Coronary artery (tissue), 2 donors: ENCODE measurements around the gene PTPRZ1.

Source experiments
- DNase-seq: peaks from one replicate; pipeline ENCODE4 v3.0.0-alpha.2; 2017; ENCODE audit warnings: low spot score
- H3K27ac ChIP-seq, 2 donors: fragments of 200-600 bp; sonication (generic); one replicate each; pipeline ENCODE4 v1.5.1; 2016 to 2019
- H3K4me3 ChIP-seq: fragments of 200-600 bp; sonication (generic); 2 replicates; pipeline ENCODE4 v1.5.1; 2016; ENCODE audit warnings: mild to moderate bottlenecking, moderate library complexity
- TF ChIP-seq, protein P1 (sequence below): fragments of 200-600 bp; sonication (generic); IDR thresholded peaks from one replicate; pipeline ENCODE4 v1.5.1; 2019; ENCODE audit warnings: antibody characterized with exemption

PTPRZ1 gene

DNA sequence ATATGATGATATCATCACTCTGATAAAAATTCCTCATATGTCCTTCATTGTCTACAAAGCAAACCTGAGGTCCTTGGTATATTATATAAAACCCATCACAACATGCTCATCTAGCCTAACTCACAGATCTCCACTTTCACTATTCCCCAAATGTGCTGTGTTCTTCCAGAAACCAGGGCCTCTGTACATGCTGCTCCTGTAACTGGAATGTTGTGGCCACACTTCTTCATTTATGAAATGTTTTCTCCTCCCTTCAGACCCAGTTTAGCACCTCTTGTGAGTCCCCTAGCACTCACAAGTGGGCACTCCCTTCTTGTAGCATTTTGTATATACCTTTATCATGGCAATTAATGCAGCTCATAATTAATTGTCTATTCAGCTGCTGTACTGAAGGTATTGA lies 209.2 kb downstream of the PTPRZ1 start:
- TF ChIP-seq, protein P1, sequence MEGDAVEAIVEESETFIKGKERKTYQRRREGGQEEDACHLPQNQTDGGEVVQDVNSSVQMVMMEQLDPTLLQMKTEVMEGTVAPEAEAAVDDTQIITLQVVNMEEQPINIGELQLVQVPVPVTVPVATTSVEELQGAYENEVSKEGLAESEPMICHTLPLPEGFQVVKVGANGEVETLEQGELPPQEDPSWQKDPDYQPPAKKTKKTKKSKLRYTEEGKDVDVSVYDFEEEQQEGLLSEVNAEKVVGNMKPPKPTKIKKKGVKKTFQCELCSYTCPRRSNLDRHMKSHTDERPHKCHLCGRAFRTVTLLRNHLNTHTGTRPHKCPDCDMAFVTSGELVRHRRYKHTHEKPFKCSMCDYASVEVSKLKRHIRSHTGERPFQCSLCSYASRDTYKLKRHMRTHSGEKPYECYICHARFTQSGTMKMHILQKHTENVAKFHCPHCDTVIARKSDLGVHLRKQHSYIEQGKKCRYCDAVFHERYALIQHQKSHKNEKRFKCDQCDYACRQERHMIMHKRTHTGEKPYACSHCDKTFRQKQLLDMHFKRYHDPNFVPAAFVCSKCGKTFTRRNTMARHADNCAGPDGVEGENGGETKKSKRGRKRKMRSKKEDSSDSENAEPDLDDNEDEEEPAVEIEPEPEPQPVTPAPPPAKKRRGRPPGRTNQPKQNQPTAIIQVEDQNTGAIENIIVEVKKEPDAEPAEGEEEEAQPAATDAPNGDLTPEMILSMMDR: no peak
- no peak overlapping the region for H3K4me3 ChIP-seq
- H3K27ac ChIP-seq: no peak overlapping the region
- no peak for DNase-seq

DNA sequence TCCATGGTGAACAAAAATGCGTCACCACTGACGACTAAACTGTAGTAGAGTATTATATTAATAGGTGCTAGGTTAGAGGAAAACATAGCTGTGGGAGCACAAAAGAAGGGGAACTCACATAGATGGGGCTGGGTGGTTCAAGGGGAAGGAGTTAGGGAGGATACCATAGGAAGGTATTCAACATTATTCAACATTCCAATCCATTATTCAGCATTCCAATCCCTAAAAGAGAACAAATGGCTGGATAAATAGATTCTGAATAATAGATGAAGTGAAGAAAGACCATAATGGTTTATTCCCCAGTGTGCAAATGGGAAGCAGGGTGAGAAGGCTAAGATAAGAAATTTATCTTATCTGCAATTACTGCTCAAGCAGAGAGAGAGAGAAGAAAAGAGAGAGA lies 209.7 kb downstream of the PTPRZ1 start:
- no peak for DNase-seq
- no peak overlapping the region for H3K27ac ChIP-seq
- TF ChIP-seq, protein P1: no peak
- H3K4me3 ChIP-seq: no peak overlapping the region

DNA sequence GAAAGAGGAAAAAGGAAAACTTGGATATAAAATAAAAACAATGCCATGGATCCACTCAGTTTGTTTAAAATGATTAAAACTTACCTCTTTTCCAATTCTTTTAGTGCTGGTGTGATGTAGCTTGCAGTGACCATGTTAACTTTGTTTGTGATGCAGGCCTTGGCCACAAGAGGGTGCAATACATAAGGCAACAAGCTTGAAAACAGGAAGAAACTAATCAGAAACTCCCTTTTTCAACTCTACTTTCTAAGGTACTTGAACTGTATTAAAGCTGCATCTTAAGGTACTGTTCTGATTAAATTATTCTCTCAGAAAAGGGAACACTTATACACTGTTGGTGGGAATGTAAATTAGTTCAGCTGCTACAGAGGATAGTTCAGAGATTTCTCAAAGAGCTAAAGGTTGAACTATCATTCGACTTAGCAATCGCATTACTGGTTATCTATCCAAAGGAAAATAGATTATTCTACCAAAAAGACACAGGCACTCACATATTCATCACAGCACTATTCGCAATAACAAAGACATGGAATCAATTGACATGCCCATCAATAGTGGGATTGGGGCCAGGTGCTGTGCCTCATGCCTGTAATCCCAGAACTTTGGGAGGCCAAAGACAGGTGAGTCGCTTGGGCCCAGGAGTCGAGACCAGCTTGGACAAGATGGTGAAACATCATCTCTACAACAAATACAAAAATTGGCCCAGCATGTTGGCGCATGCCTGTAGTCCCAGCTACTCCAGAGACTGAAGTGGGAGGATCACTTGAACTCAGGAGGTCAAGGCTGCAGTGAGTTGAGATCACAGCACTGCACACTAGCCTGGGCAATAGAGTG lies 220.2 kb downstream of the PTPRZ1 start:
- Histone ChIP-seq H3K4me3 (no peak overlapping the region), H3K27ac (no peak overlapping the region)
- TF ChIP-seq, protein P1: peak; percentile 57
- DNase-seq: no peak

DNA sequence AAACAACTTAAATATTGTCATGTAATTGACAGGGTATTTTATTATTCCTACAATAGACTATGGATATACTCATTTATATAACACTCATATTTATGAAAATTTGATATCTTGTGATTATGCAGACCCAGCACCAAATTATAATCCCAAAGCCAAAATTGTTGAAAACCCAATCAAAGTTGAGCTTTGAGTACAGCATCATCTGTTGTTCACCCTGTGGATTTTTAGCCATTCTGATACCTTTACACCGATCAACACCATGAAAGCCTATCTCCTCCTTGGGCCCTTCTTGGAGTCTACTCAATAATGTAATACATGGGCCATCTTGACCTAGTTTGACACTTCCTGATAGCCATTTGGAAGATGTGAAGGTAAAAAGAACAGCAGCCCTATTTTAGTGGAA lies 221.6 kb downstream of the PTPRZ1 start:
- TF ChIP-seq, protein P1: no peak
- H3K4me3 ChIP-seq: no peak overlapping the region
- DNase-seq: no peak
- H3K27ac ChIP-seq: no peak overlapping the region

DNA sequence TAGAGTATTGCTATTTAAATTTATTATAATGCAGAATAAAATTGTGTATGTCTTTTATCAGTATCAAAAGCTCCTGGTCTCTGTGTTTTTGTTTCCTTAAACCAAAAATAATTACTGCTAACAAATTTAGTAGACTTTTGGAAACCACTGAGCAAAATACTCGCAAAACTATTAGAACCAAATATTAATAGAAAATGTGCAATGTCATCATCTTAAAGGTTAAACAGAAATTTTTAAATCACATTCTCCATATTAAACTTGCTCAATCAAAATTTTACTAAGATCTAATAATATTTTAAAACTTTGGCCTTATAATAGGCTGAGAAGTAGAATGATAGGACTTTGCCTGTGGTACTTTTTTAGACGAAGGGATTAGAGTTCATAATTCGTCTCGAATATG lies 222.7 kb downstream of the PTPRZ1 start:
- TF ChIP-seq, protein P1: no peak
- Histone ChIP-seq H3K27ac (no peak overlapping the region), H3K4me3 (no peak overlapping the region)
- DNase-seq: no peak

DNA sequence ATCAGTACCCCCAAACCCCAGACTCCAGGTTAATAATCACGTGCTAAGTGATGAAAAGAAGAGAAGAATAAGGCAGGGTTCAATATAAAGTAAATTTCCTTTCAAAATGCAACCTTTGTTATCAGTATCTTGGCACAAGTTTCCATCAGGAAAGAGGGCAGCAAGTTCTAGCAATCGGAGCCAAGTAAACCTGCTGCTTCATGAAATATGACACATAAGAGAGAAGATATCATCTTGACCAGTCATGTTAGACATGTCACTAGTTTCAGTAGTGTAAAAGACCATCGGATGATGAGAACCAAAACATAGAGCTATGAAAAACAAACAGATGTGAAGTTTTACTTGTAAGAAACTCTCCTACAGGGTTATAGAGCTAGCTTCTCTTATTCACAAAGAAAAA lies 227.1 kb downstream of the PTPRZ1 start:
- TF ChIP-seq, protein P1: no peak
- DNase-seq: no peak
- no peak overlapping the region for H3K4me3 ChIP-seq
- no peak overlapping the region for H3K27ac ChIP-seq

DNA sequence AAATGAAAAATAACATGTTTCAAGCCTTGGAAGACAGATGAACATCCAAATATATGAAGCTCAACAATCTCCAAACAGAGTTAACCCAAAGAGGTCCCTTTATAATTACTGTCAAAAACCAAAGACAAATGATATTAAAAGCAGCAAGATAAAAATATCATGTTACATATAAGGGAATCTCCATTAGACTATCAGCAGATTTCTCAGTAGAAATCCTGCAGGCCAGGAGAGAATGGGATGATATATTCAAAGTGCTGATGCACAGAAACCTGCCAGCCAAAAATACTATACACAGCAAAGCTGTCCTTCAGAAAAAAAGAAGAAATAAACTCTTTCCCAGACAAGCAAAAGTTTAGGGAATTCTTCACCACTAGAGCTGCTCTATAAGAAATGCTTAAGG lies 230.1 kb downstream of the PTPRZ1 start:
- no peak overlapping the region for H3K4me3 ChIP-seq
- TF ChIP-seq, protein P1: no peak
- DNase-seq: no peak
- no peak overlapping the region for H3K27ac ChIP-seq
